ENCODE data around the gene GPD2.
A peak's percentile ranks its signal among the peaks of the same experiment; 100 is the strongest.
"Not testable (repeated sequence)": the region's sequence is repeated elsewhere in the genome, so short reads cannot be mapped to it uniquely, and the experiment has no call there.

The GPD2 gene

DNA sequence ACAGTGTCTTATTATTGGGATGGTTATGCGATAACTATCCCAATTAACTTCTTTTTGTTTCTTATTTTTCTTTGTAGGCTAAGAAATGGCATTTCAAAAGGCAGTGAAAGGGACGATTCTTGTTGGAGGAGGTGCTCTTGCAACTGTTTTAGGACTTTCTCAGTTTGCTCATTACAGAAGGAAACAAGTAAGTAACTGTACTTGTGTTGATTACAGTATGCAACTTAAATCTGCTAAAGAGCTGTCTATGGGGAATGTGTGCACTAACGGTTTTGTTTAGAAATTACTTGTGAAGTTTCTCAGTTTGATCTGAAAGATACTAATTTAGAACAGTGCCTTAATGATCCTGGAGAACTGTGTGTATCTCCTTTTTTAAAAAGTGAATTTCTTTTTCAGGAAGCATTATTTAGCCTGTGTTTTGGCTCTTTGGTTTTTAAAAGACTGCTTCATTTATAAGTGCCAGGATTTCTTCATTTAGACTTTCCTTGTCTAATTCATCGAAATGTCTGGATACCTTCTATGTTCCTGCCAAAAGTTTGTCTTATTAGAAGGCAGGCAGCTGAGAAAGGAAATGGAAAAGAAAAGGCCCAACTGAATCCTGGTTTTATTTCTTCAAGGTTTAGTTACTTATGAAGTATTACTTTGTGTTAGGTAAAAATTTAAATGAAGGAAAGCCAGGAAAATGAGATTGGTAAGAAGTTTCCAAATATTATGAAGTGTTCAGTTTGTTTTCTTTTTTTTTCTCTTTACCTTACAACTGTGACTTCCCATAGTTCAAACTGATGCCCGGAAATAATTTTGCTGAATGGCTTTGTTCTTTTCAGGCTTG lies 40.1 kb downstream of the GPD2 start:
- no peak for DNase-seq

DNA sequence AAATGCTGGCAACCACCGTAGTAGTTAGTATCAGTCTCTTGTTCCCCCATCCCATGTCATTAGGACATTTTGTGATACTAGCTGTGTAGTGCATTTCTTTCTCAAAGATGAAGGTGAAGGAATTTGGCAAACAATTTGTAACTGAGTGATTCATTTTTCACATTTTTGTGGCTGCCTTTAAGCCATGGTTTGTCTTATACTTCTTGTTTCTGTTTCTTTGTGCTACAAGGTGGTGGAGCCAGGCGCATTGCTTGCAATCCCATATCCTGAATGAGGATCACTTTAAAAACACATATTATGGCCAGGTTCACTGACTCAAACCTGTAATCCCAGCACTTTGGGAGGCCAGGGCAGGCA lies 40.6 kb downstream of the GPD2 start:
- no peak for DNase-seq

GRCh38 chr2:156480376-156480775 lies 44.2 kb downstream of the GPD2 start:
- no peak for DNase-seq

- no peak for DNase-seq
Measured at GRCh38 chr2:156481312-156481711, 45.1 kb downstream of the GPD2 start.

DNA sequence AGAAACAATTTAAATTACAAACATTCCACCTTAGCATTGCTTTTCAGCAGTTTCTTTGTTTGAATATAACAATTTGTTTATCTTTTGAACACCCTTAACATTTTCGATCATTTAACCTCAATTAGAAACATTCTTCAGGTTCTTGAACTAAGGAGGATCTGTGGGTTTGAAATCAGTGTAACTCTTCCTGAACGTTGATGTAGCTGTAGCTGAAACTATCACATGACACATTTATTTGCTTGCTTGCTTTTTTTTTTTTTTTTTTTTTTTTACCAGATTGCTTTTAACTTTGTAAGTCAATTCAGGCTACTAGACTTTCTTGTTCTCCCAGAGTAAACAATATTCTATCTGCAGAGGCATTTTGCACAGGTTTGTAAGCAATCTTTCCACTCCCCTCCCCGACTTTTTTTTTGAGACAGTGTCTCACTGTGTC lies 47.6 kb downstream of the GPD2 start:
- no peak for DNase-seq

DNA sequence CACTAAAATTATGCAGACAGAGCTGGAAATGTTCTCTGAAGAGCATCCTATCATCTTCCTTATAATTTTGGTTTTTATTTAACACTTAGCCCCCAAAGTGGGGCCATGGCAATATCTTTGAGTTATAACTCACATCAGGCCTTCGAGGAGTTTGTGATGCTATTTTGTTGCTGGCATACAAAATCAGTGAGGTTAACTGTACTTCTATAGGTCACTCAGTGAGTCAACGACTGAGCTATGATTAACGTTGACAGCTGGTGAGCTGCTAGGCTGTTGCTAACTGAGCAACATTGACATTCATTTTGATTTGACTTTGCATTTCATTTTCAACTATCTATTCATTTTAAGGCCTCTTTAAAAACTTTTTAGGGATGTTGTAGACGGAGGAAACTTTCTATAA lies 50.0 kb downstream of the GPD2 start:
- no peak for DNase-seq

GRCh38 chr2:156486614-156487013 lies 50.4 kb downstream of the GPD2 start:
- DNase-seq = no peak

DNA sequence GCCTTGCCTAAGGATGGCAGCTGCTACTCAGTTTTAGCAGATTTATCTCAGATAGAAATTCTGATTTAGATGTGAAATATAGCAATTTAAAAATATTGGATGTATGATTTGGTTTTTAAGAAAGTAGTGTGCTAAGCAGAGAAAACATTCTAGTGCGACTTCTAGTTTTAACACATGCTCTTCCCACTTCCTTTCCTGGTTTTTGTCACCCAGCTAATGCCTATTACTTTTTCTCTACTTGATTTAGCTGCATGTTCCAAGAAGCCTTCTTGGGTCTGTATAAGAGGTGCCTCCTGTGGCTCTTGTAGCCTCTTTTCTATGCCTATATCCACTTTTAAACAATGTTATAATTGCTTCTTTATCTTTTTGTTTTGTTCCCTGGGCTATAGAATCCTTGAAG lies 53.0 kb downstream of the GPD2 start:
- DNase-seq = no peak

DNA sequence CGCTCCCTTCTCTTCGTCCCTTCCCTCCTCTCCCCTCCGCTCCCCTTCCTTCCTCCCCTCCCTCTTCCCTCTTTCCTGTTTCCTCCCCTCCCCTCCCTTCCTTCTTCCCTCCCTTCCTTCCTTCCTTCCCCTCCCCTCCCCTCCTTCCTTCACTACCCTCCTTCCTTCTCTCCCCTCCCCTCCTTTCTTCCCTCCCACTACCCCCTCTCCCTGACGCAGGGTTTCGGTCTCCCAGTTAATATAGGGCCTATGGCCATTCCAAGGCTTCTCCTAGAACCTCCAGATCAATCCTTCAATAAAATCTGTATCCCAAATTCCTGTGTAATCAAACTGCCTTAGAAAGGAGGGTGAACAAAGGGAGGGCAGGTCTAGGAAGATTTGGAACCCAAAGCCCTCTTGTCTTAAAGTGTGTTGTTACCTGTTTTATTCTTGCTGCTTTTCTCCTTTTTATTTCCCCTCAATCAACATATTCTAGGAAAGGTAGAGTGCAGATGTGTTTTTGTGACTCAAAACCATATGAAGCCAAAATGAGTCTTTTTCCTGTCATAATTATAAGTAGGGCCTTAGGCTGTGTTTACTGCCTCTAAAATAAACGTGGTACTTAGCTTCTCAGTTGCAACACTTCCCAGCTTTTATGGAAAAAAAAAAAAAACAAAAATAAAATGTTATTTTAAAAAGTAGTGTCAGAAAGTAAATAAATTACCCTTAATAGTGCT lies 53.7 kb downstream of the GPD2 start:
- DNase-seq = no peak

DNA sequence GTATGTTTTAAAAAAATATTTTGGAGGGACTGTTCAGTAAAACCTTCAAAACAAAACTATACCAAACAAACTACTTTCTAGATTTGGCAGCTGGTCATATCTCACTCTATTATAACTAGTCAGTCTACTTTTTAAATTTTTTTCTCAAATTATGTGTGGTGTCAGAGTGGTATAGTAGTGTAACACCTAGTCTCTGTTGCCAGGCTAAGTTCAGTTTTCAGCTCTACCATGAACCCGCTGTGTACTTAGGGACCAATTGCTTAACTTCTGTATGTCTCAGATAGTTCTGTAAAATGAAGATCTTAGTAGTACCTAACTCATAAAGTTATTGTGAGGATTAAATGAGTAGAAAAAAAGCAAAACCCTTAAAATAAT lies 54.3 kb downstream of the GPD2 start:
- DNase-seq = no peak

GRCh38 chr2:156491176-156491575 lies 55.0 kb downstream of the GPD2 start:
- DNase-seq = no peak

DNA sequence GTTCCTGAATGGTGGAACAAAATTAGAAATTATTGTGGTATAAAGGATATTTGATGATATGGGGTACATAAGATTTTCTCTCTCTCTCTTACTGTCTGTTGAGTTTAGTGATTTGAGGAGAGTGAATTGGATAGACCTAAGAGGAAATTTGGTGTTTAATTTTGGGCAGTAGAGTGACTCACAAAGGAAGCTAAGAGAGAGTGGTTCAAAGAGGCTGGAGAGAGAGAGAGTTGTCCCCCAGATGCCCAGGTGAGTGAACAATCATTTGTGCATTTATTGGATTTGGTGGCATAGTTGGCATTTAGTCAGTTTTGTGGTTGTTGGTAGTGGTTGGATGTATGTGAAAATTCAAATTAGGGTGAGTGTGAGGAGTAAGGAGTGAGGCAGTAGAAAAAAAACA lies 56.8 kb downstream of the GPD2 start:
- DNase-seq = no peak

DNA sequence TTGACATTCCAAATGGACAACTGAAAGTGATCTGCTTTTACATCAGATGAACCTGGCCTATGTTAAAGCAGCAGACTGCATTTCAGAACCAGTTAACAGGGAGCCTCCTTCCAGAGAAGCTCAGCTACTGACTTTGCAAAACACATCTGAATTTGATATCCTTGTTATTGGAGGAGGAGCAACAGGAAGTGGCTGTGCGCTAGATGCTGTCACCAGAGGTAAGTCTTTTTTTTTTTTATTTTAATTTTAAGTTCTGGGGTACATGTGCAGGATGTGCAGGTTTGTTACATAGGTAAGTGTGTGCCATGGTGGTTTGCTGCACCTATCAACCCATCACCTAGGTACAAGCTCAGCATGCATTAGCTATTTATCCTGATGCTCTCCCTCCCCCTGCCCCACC lies 59.8 kb downstream of the GPD2 start:
- not testable (repeated sequence) for DNase-seq

- no peak for DNase-seq
Measured at GRCh38 chr2:156505696-156506095, 69.5 kb downstream of the GPD2 start.

- peak; percentile 57 for DNase-seq
Measured at GRCh38 chr2:156511122-156511521, 74.9 kb downstream of the GPD2 start.

DNA sequence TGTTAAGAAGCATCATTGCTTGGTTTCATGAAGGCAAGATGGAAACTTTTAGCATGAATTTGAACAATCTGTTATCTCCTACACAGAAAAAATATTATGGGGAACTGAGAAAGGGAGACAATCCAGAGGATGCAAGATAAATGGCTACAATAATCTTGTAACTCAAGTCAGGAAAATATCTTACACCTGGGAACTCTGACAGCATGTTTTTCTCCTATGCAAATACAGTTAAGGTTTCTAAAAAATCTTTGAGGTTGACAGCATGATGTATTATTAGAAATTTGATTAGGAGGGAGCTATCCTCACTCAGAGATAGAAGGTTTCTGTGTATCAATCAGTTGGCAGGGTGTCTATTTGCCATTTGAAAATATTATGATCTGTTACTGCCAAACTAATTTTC lies 75.6 kb downstream of the GPD2 start:
- no peak for DNase-seq

- DNase-seq = no peak
Measured at GRCh38 chr2:156512451-156512850, 76.3 kb downstream of the GPD2 start.

GRCh38 chr2:156513219-156513618 lies 77.0 kb downstream of the GPD2 start:
- no peak for DNase-seq

GRCh38 chr2:156517419-156517818 lies 81.2 kb downstream of the GPD2 start:
- DNase-seq = no peak

DNA sequence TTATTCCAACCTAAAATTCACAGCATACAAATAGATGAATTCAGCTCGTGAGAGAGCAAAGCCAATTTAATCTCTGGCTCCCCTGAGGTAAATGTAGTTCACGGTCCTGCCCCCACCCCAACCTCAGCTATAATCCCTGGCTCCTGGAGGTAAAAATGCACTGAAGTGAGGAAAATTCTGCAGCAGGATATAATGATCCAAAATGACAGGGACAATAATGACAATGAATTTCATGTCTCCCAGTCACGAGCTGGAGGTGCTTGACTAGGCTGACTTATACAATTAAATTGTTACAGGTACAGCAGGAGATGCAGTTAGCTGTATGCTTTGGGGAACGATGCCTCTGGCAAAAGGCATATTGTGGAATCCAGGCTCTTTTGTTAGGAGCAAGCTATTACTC lies 82.0 kb downstream of the GPD2 start:
- DNase-seq = peak; percentile 76

GRCh38 chr2:156522864-156523440 lies 86.8 kb downstream of the GPD2 start:
- no peak for DNase-seq

- no peak for DNase-seq
Measured at GRCh38 chr2:156526950-156527636, 90.9 kb downstream of the GPD2 start.

GRCh38 chr2:156528583-156528982 lies 92.4 kb downstream of the GPD2 start:
- not testable (repeated sequence) for DNase-seq

DNA sequence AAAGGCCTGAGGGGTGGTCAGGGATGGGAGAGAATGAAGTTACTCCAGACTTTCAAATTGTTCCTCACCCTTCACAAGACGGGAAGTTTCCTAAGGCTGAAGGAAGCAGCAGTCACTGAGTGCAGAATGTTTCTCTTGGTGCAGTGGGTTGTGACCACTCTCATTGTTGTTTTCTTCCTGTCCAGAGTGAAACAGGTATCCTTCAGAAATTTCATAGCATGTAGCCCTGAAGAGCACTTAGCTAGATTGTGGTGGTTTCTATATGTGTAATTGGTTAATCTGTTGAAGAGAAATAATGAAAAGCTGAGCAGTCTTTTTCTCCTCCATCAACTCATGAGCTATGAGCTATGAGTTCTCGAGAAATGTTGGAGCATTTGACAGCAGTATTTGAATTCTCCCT lies 96.8 kb downstream of the GPD2 start:
- no peak for DNase-seq

Data from NCI-H2227 treated with DMSO at 0.1 percent for 48 hours (cell line).